HCEC 1CT (cell line): ENCODE measurements around the gene PTCHD4.
"Not testable (repeated sequence)": the region's sequence is repeated elsewhere in the genome, so short reads cannot be mapped to it uniquely, and the experiment has no call there.

Experiments
- DNase-seq: peaks from one replicate; pipeline ENCODE4 v3.0.0-alpha.2; 2017

The PTCHD4 gene

DNA sequence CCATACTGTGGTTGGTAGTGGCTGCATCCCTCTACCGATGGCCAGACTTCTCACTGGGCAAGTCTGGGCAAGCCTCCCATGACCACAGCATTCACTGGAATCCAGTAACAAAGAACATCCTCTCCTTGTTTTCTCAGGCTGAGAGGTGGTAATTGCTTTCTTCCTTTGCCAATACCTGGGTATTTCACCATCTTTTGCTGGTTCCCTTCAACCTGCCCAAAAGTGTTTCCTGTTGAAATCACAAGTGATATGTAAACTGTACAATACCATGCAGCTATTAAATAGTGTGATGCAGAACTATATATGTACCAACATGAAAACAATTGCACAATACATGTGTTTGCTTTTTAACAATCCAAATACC is at the start of gene PTCHD4:
TSS of gene PTCHD4 (minus strand) at position 55 of the 364 bp plus-strand sequence. CDS start 42,240 bp downstream, outside the sequence.
- DNase-seq, result no peak

DNA sequence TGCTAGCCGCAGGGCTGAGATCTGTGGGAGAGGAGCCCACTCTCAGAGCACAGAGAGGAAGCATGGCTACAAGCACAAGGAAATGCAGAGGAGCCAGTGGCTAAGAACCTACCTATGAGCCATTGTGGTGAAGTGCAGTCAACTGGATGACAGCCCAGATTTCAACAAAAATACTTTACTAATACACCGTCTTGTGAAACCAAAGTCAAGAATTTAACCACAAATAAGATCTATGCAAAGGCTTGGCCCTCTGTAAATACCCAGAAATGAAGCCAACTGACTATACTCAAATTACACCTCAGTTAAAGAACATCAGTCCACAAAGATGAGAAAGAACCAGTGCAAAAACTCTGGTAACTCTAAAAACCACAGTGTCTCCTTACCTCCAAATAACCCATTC is 40.1 kb upstream of the PTCHD4 start:
- peak; percentile 72 for DNase-seq

DNA sequence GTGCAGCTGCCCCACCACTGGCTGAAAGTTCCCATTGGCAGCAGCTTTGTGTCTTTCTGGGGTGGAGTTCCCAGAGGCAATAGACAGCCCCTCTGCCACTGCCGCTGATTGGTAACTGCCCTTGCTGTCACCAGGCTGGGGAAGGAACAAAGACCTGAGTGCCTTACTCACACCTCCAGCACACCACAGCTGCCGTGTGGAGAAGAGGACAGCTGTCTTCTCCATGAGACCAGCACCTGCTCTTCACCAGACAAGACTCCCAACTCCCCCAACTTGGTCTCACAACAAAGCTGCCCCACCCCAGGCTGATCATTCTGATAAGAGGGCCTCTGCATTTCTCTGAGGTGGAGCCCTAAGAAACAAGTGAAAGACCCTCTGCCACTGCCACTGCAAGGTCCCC is 39.7 kb upstream of the PTCHD4 start:
- DNase-seq, result no peak

DNA sequence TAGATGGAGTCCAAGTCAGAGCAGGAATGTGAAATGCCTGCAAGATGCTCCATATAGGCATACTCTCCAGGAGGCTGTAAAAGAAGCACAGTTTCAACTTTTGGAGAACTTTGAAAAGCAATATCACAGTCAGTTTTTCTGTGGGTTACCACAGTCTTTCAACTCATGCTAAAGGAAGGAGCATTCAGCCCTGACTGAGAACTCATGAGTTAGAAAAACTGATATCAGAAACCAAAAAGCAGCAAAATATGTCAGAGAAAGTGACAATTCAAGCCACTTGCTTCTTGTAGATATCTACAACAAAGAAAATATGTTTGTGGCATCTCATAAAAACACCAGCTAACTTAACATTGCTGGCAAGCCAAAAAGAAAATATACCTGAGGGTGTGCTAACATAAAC is 36.1 kb upstream of the PTCHD4 start:
- DNase-seq, result no peak

DNA sequence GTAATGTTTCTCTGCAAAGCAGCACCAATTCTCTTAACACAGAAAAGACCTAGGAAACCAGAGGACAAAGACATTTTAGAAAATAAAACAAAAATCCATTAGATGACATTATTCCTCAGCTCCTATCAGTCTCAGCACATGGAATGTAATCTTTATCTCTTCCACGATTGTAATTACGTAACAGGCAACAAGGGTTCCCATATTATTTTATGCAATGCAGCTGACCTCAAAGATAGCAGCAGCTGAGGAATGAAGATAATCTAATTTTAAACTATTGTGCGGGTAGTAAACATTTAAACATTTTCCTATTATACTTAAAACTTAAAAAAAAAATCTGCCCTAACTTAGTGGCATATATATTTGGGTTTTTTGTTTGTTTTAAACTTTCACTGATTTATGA is 33.0 kb upstream of the PTCHD4 start:
- no peak for DNase-seq

DNA sequence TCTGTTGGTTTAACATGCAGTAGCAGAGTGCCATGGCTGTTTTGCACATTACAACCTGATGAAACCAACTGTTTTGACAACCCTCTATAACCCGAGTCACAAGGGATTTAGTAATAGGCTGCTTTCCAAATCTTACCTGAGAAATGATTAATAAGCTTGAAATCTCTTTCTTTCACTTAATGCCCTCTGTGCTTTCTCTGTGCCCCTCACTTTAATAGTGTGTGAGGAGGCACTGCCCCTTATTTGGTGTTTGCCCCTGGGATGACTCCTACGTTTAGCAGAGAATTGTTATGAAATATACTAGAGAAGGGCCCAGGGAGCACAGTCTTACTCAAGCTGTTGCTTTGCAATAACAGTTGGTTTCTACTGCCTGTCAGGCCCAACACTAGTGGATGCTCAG is 31.0 kb upstream of the PTCHD4 start:
- DNase-seq, result peak; percentile 11

DNA sequence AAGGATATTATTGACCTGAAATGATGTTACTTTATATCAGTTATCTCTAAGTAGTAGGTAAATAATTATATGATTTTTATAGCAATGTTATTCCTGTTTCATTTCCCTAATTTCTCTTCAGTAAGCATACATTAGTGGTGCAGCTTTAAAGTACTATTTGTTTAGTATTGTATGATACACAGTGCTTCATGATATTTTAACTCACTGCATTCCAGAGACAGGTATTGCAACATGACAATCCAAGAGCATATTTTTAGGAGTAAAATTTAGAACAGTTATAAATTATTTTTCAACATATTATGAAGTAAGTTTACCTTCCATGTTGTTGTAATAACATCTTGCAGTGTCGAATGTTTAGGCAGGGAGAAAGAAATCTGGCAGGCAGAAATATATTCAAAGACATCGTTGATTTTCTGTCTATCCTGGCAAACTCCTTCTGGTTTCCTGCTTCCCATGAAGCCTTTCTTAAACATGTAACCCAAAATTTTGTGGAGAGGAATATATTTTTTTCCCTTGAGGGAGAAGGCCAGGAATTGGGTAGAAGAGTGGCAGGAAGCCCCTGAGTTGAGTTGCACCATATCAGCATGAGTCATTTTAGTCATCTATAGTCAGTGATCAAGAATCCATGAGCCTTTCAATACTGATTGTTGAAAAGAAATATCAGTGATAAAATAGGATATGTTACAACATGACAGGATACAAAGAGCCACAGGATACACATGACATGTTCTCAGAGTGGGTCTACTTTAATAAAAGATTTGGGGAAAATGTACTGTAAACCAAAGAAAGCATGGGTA is 29.0 kb upstream of the PTCHD4 start:
- peak; percentile 51 for DNase-seq

DNA sequence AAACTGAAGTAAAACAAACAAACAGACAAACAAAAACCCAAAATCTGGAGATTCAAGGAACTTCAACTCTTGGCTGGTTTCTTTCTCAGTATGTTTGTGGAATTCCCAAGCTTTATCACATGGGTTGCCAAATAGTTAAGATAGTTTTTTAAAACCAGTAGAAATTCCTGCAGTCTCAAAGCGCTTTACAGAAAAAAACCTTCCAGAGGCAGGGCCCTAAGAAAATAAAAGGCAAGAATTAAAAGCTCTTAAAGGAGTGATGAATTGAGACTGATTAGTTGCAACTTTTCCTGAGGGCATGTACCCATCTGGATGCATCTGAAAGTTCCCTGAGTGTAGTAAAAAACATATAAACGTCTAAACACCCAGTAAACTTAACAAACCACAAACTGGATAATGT is 25.9 kb upstream of the PTCHD4 start:
- DNase-seq, result no peak

DNA sequence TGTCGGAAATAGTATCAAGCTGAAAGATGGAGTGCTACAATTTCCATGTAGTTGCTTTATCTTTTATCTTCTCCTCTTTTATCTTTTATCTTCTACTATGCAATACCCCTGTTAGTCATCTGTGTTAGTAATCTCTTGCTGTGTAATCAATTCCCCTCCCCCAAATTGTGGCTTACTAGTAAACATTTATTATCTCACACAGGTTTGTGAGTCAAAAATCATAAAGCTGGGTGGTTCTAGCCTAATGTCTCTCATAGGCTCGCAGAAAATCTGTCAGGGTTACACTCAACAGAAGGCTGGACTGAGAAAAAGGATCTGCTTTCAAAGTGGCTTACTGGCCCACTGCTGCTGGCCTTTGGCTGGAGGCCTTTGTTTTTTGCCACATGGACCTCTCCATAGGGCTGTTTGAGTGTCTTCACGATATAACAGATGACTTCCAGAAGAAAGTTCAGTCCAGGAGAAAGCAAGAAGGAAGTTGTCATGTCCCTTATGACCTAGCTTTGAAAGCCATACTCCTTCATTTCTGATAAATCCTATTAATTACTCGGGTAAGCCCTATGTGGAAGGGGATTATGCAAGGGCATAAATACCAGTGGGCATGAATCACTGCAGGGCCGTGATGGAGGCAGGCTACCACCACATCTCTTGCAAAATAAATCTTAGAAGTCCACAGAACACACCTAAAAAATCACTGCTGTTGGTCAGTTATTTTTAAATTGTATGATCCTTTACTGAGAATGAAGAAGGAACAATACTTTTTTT is 24.5 kb upstream of the PTCHD4 start:
- DNase-seq, result peak; percentile 89

DNA sequence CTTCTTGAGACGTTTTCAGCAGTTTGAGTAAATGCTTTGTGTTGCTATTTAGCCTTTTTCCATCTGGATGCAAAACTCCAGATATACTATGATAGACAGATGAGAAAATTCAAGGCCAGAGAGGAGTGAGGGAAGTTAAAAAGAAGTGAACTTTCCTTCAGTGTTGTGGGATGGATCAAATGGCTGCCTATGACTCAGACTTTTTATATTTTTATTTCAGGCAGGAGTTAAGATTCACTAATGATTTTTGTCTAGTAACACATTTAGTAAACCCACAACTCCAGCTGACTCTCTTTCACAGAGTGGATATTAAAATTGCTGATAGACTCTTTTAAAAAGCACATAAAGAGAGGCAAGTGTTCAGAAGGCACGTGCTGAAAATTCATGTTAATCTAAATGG is 23.2 kb upstream of the PTCHD4 start:
- peak; percentile 5 for DNase-seq

DNA sequence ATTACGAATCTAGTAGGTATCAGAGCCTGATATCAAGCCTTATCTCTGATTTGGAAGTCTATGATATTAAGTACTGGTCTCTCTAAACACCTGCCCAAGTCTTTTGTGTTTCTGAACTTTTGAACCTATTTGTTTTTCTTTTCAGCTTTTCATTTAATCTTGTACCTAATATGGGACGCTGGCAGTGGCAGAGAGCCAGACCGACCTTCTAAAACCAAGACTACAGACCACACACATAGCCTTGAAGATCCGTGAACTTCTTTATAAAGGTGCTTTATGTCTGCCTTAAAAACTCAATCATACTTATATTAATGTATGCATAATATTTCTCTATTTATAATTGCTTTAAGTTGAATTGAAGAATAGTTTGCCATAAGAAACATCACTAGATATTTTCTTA is 12.6 kb upstream of the PTCHD4 start:
- DNase-seq, result no peak

DNA sequence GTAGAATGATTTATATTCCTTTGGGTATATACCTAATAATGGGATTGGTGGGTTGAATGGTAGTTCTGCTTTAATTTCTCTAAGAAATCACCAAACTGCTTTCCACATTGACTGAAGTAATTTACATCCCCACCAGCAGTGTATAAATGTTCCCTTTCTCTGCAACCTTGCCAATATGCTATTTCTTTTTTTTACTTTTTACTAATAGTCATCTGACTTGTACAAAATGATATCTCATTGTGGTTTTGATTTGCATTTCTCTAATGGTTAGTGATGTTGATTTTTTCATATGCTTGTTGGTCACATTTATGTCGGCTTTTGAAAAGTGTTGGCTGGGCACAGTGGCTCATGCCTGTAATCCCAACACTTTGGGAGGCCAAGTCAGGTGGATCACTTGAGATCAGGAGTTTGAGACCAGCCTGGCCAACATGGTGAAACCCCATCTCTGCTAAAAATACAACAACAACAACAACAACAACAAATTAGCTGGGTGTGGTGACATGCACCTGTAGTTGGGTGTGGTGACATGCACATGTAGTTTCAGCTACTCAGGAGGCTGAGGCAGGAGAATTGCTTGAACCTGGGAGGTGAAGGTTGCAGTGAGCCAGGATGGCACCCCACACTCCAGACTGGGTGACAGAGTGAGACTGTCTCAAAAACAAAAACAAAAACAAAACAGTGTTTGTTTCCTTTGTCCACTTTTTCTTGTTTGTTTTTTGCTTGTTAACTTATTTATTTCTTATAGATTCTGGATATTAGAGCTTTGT is 11.2 kb upstream of the PTCHD4 start:
- DNase-seq, result not testable (repeated sequence)

DNA sequence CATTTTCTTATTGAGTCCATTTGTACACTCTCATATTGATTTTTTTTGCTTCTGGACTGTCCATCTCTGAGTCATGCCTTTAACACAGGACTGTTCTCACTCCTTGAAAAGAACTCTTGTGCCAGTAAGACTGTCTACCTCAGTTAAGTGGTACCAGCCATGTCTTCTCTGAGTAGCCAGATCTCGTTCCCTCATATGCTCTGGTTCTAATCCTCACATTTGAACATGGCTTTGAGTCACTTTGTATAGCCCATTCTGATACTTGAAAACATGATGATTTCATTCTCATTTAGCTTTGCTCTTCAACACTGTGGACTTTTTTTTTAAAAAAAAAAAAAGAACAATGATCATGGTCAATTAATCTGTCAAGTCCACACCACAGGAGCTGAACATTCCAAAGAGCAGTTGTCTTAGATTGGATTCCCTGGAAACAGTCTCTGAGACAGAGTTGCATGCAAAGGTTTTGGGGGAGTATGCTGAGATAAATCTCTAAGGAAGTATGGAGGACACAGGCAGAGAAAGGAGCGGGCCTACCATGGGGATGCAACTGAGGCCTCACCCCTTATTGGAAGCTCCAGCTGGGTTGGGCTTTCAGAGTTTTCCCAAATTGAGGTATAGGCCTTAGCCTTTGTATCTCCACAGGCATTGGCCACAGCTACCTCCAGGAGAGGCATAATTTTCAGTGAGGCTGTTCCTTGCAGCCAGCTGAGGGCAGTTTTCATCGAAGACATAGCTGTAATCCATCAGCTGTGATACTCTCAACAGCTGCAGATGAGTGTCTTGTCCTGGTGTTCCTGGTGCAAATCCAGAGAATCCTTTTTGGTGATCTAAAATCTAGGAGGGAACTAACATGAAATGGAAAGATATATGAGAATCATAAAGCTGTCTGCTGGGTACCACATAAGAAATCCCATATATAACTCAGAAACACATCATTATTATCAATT is 6.0 kb upstream of the PTCHD4 start:
- DNase-seq, result no peak

DNA sequence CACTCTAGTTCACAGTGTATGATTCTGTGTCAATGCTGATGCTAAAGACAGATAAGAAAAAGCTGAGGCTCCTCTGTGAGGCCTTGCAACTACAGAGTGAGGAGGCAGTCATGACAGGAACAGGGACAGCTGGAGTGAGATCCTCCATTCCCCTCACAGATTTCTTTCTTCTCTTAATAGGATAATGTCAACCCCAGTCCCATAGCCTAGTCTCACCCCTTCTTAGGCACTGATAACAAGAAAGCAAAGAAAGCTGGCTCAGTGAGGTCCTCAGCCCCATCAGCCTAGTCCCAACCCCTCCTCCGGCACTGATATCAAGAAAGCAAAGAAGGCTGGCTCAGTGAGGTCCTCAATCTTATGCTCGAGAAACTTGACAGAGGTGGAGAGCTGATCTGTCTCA is 2.1 kb upstream of the PTCHD4 start:
- no peak for DNase-seq

DNA sequence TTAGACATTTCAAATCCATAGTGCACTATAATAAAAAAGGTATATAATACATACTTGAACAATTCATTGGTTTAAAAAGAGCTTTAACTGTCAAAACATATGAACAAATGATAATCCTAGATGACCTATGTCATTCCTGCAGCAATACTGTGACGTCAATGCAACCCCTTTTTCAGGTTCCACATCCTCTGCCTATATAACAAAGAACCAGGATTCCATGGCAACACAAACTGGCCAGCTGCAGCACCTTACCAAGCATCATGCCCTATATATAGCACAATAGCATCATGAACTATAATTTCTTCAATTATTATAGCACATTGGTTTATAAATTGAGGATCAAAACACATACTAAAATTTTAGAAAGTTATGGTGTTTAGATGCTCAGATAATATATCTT is 578 bp upstream of the PTCHD4 start:
- DNase-seq, result no peak

DNA sequence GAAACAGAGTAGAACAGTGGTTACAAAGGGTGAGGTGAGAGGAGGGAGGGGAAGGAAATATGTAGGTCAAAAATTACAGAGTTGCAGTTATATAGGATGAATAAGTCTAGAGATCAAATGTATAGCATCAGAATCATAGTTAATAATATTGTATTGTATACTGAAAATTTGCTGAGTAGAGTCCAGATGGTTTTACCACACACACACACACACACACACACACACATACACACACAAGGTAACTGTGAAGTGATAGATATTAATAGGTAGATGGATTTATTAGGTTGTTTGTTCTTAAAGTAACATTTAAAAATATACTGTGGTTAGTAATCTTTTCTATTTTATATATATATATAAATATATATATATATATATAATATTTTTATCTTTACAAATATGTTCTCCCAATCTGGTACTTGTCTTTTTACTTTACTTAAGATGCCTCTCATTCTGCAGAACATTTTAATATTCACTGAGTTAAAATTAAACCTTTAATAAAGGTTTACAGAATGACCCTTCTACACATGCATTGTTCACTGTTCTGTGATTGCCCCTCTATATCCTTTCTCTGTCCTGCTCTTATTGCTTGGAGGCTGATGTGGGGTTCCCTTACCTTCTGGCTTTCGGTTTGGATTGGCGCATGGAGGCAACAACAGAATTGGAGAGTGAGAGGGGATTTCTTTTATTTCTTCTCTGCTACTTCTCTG is 408 bp downstream of the PTCHD4 start:
- no peak for DNase-seq

DNA sequence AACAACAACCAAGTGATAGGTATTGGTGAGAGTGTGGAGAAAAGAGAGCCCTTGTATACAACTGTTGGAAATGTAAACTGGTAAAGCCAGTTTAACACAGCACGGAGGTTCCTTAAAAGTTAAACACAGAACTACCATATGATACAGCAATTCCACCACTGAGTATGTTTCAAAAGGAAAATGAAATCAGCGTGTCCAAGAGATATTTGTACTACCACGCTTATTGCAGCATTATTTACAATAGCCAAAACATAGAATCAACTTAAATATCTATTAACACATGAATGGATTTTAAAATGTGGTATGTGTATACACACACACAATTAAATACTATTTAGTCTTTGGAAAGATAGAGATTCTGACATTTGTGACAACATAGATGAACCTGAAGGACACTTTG is 1.1 kb downstream of the PTCHD4 start:
- DNase-seq, result no peak

DNA sequence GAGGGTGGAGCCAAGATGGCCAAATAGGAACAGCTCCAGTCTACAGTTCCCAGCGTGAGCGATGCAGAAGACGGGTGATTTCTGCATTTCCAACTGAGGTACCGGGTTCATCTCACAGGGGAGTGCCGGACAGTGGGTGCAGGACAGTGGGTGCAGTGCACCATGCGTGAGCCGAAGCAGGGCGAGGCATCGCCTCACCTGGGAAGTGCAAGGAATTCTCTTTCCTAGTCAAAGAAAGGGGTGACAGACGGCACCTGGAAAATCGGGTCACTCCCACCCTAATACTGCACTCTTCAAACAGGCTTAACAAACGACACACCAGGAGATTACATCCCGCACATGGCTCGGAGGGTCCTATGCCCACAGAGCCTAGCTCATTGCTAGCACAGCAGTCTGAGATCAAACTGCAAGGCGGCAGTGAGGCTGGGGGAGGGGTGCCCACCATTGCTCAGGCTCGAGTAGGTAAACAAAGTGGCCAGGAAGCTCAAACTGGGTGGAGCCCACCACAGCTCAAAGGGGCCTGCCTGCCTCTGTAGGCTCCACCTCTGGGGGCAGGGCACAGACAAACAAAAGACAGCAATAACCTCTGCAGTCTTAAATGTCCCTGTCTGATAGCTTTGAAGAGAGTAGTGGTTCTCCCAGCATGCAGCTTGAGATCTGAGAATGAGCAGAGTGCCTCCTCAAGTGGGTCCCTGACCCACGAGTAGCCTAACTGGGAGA is 8.4 kb downstream of the PTCHD4 start:
- not testable (repeated sequence) for DNase-seq

DNA sequence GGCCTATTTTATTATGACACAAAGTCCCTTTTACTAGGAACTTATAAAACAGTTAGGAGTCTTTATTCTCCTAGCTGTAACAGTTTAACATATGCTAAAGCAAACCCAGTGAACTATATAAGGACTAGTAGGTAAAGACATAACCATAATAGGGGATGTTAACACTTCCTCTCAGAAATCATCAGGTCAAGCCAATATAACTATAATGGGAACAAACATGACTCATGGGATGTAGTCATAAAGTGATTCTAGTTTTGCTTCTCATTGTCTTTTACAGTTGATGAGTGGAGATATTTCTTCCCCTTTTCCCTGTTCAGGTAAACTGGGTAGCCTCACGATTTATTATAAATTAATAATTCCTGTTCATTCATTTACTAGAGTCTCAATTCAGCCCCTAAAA is 9.7 kb downstream of the PTCHD4 start:
- peak; percentile 67 for DNase-seq

DNA sequence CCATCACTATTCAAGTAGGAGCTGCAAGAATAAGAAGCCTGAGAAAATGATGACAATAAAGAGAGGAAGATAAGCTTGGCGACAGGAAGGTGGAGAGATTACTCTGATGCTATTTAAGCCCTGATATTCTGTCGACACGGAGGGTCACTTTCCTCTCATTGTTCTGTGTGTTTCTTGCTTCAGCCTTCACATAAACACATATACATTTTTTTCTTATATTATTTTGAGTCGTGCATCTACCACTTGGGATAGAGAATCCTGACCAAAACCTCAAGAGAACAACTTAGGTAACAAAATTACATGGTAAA is 10.5 kb downstream of the PTCHD4 start:
- no peak for DNase-seq
